ENCODE data around the gene BTBD2.
A peak's percentile ranks its signal among the peaks of the same experiment; 100 is the strongest.
"Not testable (repeated sequence)": the region's sequence is repeated elsewhere in the genome, so short reads cannot be mapped to it uniquely, and the experiment has no call there.

BTBD2 gene

GRCh38 chr19:1999856-2000515 lies 15.5 kb downstream of the BTBD2 start:
- DNase-seq (no peak), ATAC-seq (replicated peaks) (no peak)
- H3K4me1 Mint-ChIP-seq (ENCODE audit: low read depth in 2 of 2) = peaks cover 3 to 4% of the 10 kb centered on the region in 2 donors
- no peak overlapping the region for H3K4me3 Mint-ChIP-seq
- no peaks in the 10 kb centered on the region for H3K27me3 Mint-ChIP-seq
- peaks cover 37% of the 10 kb centered on the region for H3K36me3 Mint-ChIP-seq (ENCODE audit: insufficient read depth)
- peak overlapping the region in 1 of 2 donors; percentile 35 for H3K27ac Mint-ChIP-seq
- H3K9me3 Mint-ChIP-seq = no peaks in the 10 kb centered on the region

- H3K4me1 Mint-ChIP-seq (ENCODE audit: low read depth in 2 of 2) = peaks cover 3 to 4% of the 10 kb centered on the region in 2 donors
- no peaks in the 10 kb centered on the region for H3K9me3 Mint-ChIP-seq
- H3K27me3 Mint-ChIP-seq = no peaks in the 10 kb centered on the region
- peak overlapping the region in 1 of 2 donors; percentile 35 for H3K27ac Mint-ChIP-seq
- no peak overlapping the region for H3K4me3 Mint-ChIP-seq
- ATAC-seq (replicated peaks) (no peak), DNase-seq (no peak)
- peaks cover 35% of the 10 kb centered on the region for H3K36me3 Mint-ChIP-seq (ENCODE audit: insufficient read depth)
Observed at GRCh38 chr19:1998712-1999708, 16.5 kb downstream of the BTBD2 start.

- ATAC-seq (replicated peaks) (no peak), DNase-seq (no peak)
- Mint-ChIP-seq H3K4me3 (no peak overlapping the region), H3K9me3 (no peaks in the 10 kb centered on the region), H3K4me1 (ENCODE audit: low read depth in 2 of 2) (peaks cover 3 to 4% of the 10 kb centered on the region in 2 donors), H3K27ac (no peak overlapping the region), H3K36me3 (ENCODE audit: insufficient read depth) (peaks cover 32% of the 10 kb centered on the region), H3K27me3 (no peaks in the 10 kb centered on the region)
Observed at GRCh38 chr19:1997353-1998233, 17.9 kb downstream of the BTBD2 start.

GRCh38 chr19:1992759-1993260 lies 22.7 kb downstream of the BTBD2 start:
- no peak for DNase-seq
- Mint-ChIP-seq H3K36me3 (ENCODE audit: insufficient read depth) (peaks cover 36% of the 10 kb centered on the region), H3K4me3 (no peak overlapping the region), H3K27ac (no peak overlapping the region), H3K9me3 (no peaks in the 10 kb centered on the region), H3K4me1 (ENCODE audit: low read depth in 2 of 2) (peaks cover 1 to 3% of the 10 kb centered on the region in 2 donors), H3K27me3 (no peaks in the 10 kb centered on the region)
- ATAC-seq (replicated peaks) = no peak

GRCh38 chr19:1991018-1991913 lies 24.2 kb downstream of the BTBD2 start:
- Mint-ChIP-seq H3K36me3 (ENCODE audit: insufficient read depth) (peaks cover 31% of the 10 kb centered on the region), H3K27ac (peak overlapping the region in 1 of 2 donors; percentile 65), H3K27me3 (no peaks in the 10 kb centered on the region), H3K9me3 (no peaks in the 10 kb centered on the region), H3K4me1 (ENCODE audit: low read depth in 2 of 2) (peaks cover 0 to 1% of the 10 kb centered on the region in 2 donors), H3K4me3 (no peak overlapping the region)
- ATAC-seq (replicated peaks) = no peak
- no peak for DNase-seq

- H3K27ac Mint-ChIP-seq = peak overlapping the region in 1 of 2 donors; percentile 65
- no peak for ATAC-seq (replicated peaks)
Observed at GRCh38 chr19:1990230-1991017, 25.1 kb downstream of the BTBD2 start.

GRCh38 chr19:1989513-1990229 lies 25.8 kb downstream of the BTBD2 start:
- H3K4me3 Mint-ChIP-seq = no peak overlapping the region
- peaks cover 26% of the 10 kb centered on the region for H3K36me3 Mint-ChIP-seq (ENCODE audit: insufficient read depth)
- H3K4me1 Mint-ChIP-seq (ENCODE audit: low read depth in 2 of 2) = peaks cover 0 to 1% of the 10 kb centered on the region in 2 donors
- H3K27me3 Mint-ChIP-seq = no peaks in the 10 kb centered on the region
- DNase-seq (no peak), ATAC-seq (replicated peaks) (no peak)
- no peaks in the 10 kb centered on the region for H3K9me3 Mint-ChIP-seq
- peak overlapping the region in 1 of 2 donors; percentile 51 for H3K27ac Mint-ChIP-seq

More at GRCh38 chr19:1990230-1991017, 25.1 kb downstream of the BTBD2 start:
- no peaks in the 10 kb centered on the region for H3K9me3 Mint-ChIP-seq
- no peak for DNase-seq
- H3K36me3 Mint-ChIP-seq (ENCODE audit: insufficient read depth) = peaks cover 25% of the 10 kb centered on the region
- H3K4me3 Mint-ChIP-seq = no peak overlapping the region
- H3K27me3 Mint-ChIP-seq = no peaks in the 10 kb centered on the region
- H3K4me1 Mint-ChIP-seq (ENCODE audit: low read depth in 2 of 2) = peaks cover 0 to 1% of the 10 kb centered on the region in 2 donors

GRCh38 chr19:1988464-1988863 lies 27.1 kb downstream of the BTBD2 start:
- Mint-ChIP-seq H3K27ac (peak overlapping the region in 1 of 2 donors; percentile 51), H3K36me3 (ENCODE audit: insufficient read depth) (peaks cover 28% of the 10 kb centered on the region)
- H3K9me3 Mint-ChIP-seq; DNase-seq; H3K4me3 Mint-ChIP-seq; H3K4me1 Mint-ChIP-seq (ENCODE audit: low read depth in 2 of 2); H3K27me3 Mint-ChIP-seq; ATAC-seq (replicated peaks): not testable (repeated sequence)

GRCh38 chr19:1987197-1988187 lies 28.0 kb downstream of the BTBD2 start:
- Mint-ChIP-seq H3K36me3 (ENCODE audit: insufficient read depth) (peaks cover 29% of the 10 kb centered on the region), H3K4me3 (no peak overlapping the region), H3K27ac (peak overlapping the region in 1 of 2 donors; percentile 51), H3K9me3 (no peaks in the 10 kb centered on the region), H3K4me1 (ENCODE audit: low read depth in 2 of 2) (peaks cover 0 to 1% of the 10 kb centered on the region in 2 donors), H3K27me3 (no peaks in the 10 kb centered on the region)
- no peak for DNase-seq
- ATAC-seq (replicated peaks) = no peak

- ATAC-seq (replicated peaks) = no peak
- no peak overlapping the region for H3K4me3 Mint-ChIP-seq
- DNase-seq = no peak
- peaks cover 39% of the 10 kb centered on the region for H3K36me3 Mint-ChIP-seq (ENCODE audit: insufficient read depth)
- no peaks in the 10 kb centered on the region for H3K27me3 Mint-ChIP-seq
- H3K4me1 Mint-ChIP-seq (ENCODE audit: low read depth in 2 of 2) = no peaks in the 10 kb centered on the region
- H3K27ac Mint-ChIP-seq = no peak overlapping the region
- H3K9me3 Mint-ChIP-seq = no peaks in the 10 kb centered on the region
Observed at GRCh38 chr19:1986357-1987162, 29.0 kb downstream of the BTBD2 start.

Data from effector memory CD8-positive, alpha-beta T cell (primary cell).